Ascending aorta (tissue), 2 donors: ENCODE results near the gene LAMA2. TPM values are rescaled to one million over a fixed set of nuclear protein-coding genes. Genes with fewer than 3 reads are reported as not detected.

ENCODE experiments used
- DNase-seq, 2 donors: peaks; one replicate each; pipeline ENCODE4 v3.0.0-alpha.2; 2019; ENCODE audit warnings: low spot score in 2 of 2
- H3K27ac ChIP-seq, 2 donors: fragments of 200-600 bp; sonication (generic); one replicate each; pipeline ENCODE4 v1.5.1; 2016 to 2017; ENCODE audit warnings: mild to moderate bottlenecking in 1 of 2
- H3K27me3 ChIP-seq: fragments of 200-600 bp; sonication (generic); one replicate; pipeline ENCODE4 v1.5.1; 2017
- H3K36me3 ChIP-seq, 2 donors: fragments of 200-600 bp; sonication (generic); one replicate each; pipeline ENCODE4 v1.5.1; 2016
- H3K4me1 ChIP-seq, 2 donors: fragments of 200-600 bp; sonication (generic); one replicate each; pipeline ENCODE4 v1.5.1; 2016 to 2017; ENCODE audit warnings: mild to moderate bottlenecking in 1 of 2
- H3K4me3 ChIP-seq, 2 donors: fragments of 200-600 bp; sonication (generic); one replicate each; pipeline ENCODE4 v1.5.1; 2016 to 2017; ENCODE audit warnings: mild to moderate bottlenecking in 1 of 2
- H3K9me3 ChIP-seq, 2 donors: fragments of 200-600 bp; sonication (generic); one replicate each; pipeline ENCODE4 v1.5.1; 2016
- intact Hi-C: fragments of 100-400 bp; cut with DNase I; formaldehyde crosslinking; loops from one replicate; pipeline ENCODE4 v1.15.1; 2023
- total RNA-seq: library from RNA; depleted of rRNA; stranded (reverse); fragments of >200 nt; gene quantifications from one replicate; pipeline ENCODE4 v1.1.0, GENCODE V29; 2016
- TF ChIP-seq, protein P1 (sequence below), 3 experiments: fragments of 200-600 bp in 2 of 3; fragments of 450-650 bp in 1 of 3; sonication (generic) in 2 of 3; IDR thresholded peaks; one replicate each; pipeline ENCODE4 v1.5.1; 2016 to 2019; ENCODE audit warnings: antibody characterized with exemption in 3 of 3, mild to moderate bottlenecking in 1 of 3, moderate library complexity in 1 of 3

LAMA2 gene
- total RNA-seq, 1 donor from 2014 or later, result 45.2 TPM

- no peaks in the 10 kb centered on the region for H3K4me1 ChIP-seq
- H3K27me3 ChIP-seq, result no peaks in the 10 kb centered on the region
- no peaks in the 10 kb centered on the region for H3K9me3 ChIP-seq
- intact Hi-C loops, result no loop called here
- no peak for DNase-seq
- no peak overlapping the region for H3K27ac ChIP-seq
- TF ChIP-seq, protein P1, sequence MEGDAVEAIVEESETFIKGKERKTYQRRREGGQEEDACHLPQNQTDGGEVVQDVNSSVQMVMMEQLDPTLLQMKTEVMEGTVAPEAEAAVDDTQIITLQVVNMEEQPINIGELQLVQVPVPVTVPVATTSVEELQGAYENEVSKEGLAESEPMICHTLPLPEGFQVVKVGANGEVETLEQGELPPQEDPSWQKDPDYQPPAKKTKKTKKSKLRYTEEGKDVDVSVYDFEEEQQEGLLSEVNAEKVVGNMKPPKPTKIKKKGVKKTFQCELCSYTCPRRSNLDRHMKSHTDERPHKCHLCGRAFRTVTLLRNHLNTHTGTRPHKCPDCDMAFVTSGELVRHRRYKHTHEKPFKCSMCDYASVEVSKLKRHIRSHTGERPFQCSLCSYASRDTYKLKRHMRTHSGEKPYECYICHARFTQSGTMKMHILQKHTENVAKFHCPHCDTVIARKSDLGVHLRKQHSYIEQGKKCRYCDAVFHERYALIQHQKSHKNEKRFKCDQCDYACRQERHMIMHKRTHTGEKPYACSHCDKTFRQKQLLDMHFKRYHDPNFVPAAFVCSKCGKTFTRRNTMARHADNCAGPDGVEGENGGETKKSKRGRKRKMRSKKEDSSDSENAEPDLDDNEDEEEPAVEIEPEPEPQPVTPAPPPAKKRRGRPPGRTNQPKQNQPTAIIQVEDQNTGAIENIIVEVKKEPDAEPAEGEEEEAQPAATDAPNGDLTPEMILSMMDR (IDR thresholded peaks at IDR 0.05), result no peak
- no peak overlapping the region for H3K4me3 ChIP-seq
- H3K36me3 ChIP-seq, result no peaks in the 10 kb centered on the region
These were observed 438.4 kb downstream of the LAMA2 start for GRCh38 chr6:129321303-129321702.

DNA sequence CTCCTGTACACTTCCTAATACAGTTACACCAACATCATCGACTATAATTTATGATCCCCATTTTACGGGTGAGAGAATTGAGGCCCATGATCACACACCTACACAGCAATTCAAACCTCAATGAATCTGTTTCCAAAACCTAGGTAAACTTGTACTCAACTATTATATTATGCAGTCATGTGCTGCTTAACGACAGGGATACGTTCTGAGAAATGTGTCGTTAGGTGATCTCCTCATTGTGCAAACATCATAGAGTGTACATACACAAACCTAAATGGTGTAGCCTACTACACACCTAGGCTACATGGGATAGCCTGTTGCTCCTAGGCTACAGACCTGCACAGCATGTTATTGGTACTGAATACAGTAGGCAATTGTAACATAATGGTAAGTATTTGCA is 441.4 kb downstream of the LAMA2 start:
- TF ChIP-seq, protein P1 (IDR thresholded peaks at IDR 0.05), result no peak
- DNase-seq, result no peak

GRCh38 chr6:129329678-129330077 is 446.7 kb downstream of the LAMA2 start:
- Histone ChIP-seq H3K4me1 (no peaks in the 10 kb centered on the region), H3K9me3 (no peaks in the 10 kb centered on the region), H3K27ac (no peak overlapping the region), H3K27me3 (no peaks in the 10 kb centered on the region), H3K4me3 (no peak overlapping the region), H3K36me3 (peaks cover 0 to 4% of the 10 kb centered on the region in 2 donors)
- no peak for DNase-seq
- TF ChIP-seq, protein P1 (IDR thresholded peaks at IDR 0.05), result no peak
- intact Hi-C loops, result no loop called here

More for the DNA sequence above, 441.4 kb downstream of the LAMA2 start:
- no peaks in the 10 kb centered on the region for H3K4me1 ChIP-seq
- H3K4me3 ChIP-seq, result no peak overlapping the region
- no peaks in the 10 kb centered on the region for H3K9me3 ChIP-seq
- H3K36me3 ChIP-seq, result peaks cover 0 to 1% of the 10 kb centered on the region in 2 donors
- H3K27ac ChIP-seq, result no peak overlapping the region
- intact Hi-C loops, result no loop called here
- no peaks in the 10 kb centered on the region for H3K27me3 ChIP-seq

DNA sequence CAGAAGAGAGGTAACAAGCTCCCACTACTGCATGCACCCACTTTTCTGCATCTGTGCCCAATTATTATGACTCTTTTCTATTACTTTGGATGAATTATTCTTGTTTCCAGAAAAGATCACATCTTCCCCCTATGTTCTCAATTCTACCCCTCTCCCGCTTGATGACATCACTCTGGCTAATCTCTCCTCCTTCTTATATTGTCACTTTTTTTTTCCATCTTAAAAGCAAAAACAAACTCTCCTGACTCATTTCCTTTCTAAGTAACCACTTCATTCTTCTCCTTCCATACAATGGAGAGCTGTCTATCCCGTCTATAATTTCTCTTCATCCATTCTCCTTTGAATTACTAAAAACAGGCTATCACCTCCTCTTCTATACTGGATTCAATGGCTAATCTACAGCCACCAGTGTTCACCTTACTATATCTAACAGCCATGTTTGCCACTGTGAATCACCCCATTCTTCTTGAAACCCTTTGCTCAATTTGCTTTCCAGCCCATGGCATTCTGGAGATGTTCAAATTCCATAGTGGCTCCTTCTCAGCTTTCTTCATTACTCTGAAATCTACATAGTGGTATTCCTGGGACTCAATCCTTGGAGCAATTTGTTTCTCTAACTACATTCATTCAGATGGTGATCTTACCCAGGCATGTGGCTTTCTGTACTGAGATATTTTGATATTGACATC is 448.7 kb downstream of the LAMA2 start:
- Histone ChIP-seq H3K4me1 (no peaks in the 10 kb centered on the region), H3K9me3 (no peaks in the 10 kb centered on the region), H3K4me3 (no peak overlapping the region), H3K27ac (no peak overlapping the region), H3K27me3 (no peaks in the 10 kb centered on the region), H3K36me3 (peaks cover 0 to 4% of the 10 kb centered on the region in 2 donors)
- intact Hi-C loops, result no loop called here
- no peak for DNase-seq
- TF ChIP-seq, protein P1 (IDR thresholded peaks at IDR 0.05), result no peak

GRCh38 chr6:129335792-129336191 is 452.9 kb downstream of the LAMA2 start:
- no peak for DNase-seq
- no peak overlapping the region for H3K27ac ChIP-seq
- H3K4me1 ChIP-seq, result no peaks in the 10 kb centered on the region
- H3K9me3 ChIP-seq, result no peaks in the 10 kb centered on the region
- H3K4me3 ChIP-seq, result no peak overlapping the region
- TF ChIP-seq, protein P1 (IDR thresholded peaks at IDR 0.05), result no peak
- no peaks in the 10 kb centered on the region for H3K27me3 ChIP-seq
- intact Hi-C loops, result no loop called here
- H3K36me3 ChIP-seq, result no peaks in the 10 kb centered on the region
